Fibroblast of villous mesenchyme (primary cell): ENCODE data around the gene CHRNA3. TPM values are rescaled to one million over a fixed set of nuclear protein-coding genes. Genes with fewer than 3 reads are reported as not detected.

Source experiments
- DNase-seq: peaks from one replicate; pipeline ENCODE4 v3.0.0-alpha.2; 2010; ENCODE audit warnings: low read depth
- H3K4me3 ChIP-seq: 2 replicates; pipeline ENCODE4 v1.5.1; 2011; ENCODE audit warnings: low read depth, mild to moderate bottlenecking, low read length
- CTCF ChIP-seq: IDR thresholded peaks from 2 replicates; pipeline ENCODE4 v1.5.1; 2012; ENCODE audit warnings: low read depth, mild to moderate bottlenecking, low read length; ENCODE audit not compliant: insufficient read depth
- small RNA-seq: library from RNA; depleted of rRNA; stranded (forward); fragments of <200 nt; gene quantifications from one replicate; pipeline ENCODE3, GENCODE V24; 2012
- total RNA-seq: library from RNA; depleted of rRNA; stranded (reverse); fragments of >200 nt; gene quantifications from 2 replicates; pipeline ENCODE4 v1.2.3, GENCODE V29; 2012

The CHRNA3 gene
- total RNA-seq, 1 donor = not detected

- TF ChIP-seq CTCF = no peak
- no peak overlapping the region for H3K4me3 ChIP-seq
- DNase-seq = no peak
Observed at GRCh38 chr15:78550815-78551214, 70.0 kb downstream of the CHRNA3 start.

- no peak for TF ChIP-seq CTCF
- no peak for DNase-seq
- no peak overlapping the region for H3K4me3 ChIP-seq
Observed at GRCh38 chr15:78550194-78550593, 70.6 kb downstream of the CHRNA3 start.

Small RNA genes lying within 50 kb of the gene (small RNA-seq; reads per million reads assigned to genes)
- gene AC067863.2 = not detected

Other genes starting within 250 kb of the CHRNA3 start
- gene IREB2, start 182.8 kb downstream of the CHRNA3 start, total RNA-seq = 38.9 and 39.0 TPM in 2 replicates
- gene HYKK, start 113.4 kb downstream of the CHRNA3 start, total RNA-seq = 1.7 and 2.3 TPM in 2 replicates
- gene PSMA4, start 80.6 kb downstream of the CHRNA3 start, total RNA-seq = 215 and 291 TPM in 2 replicates
- gene CHRNA5, start 55.5 kb downstream of the CHRNA3 start, total RNA-seq = 0.64 and 2.2 TPM in 2 replicates
- gene CHRNB4, start 20.2 kb upstream of the CHRNA3 start, total RNA-seq = not detected in 2 replicates
- gene ADAMTS7, start 190.5 kb upstream of the CHRNA3 start, total RNA-seq = 16.4 and 17.4 TPM in 2 replicates